GM19351 (cell line): ENCODE results near the gene C2CD4D.
"Not testable (repeated sequence)": the region's sequence is repeated elsewhere in the genome, so short reads cannot be mapped to it uniquely, and the experiment has no call there.

ENCODE experiments used
- ATAC-seq: cut with Tn5 transposase; IDR thresholded peaks from one replicate; pipeline ENCODE4 v1.9.1; 2021; ENCODE audit warnings: mild to moderate bottlenecking, moderate library complexity; ENCODE audit not compliant: unreplicated experiment

The C2CD4D gene

GRCh38 chr1:151839457-151840403, at the start of gene C2CD4D:
Gene C2CD4D, minus strand, starts transcription at chr1:151839820. Its CDS starts 831 bp downstream, at chr1:151838989.
- no peak for ATAC-seq

GRCh38 chr1:151888972-151889570, 49.5 kb upstream of the C2CD4D start:
- ATAC-seq, result no peak

- ATAC-seq, result no peak
These were observed 47.4 kb upstream of the C2CD4D start for GRCh38 chr1:151887028-151887427.

- no peak for ATAC-seq
These were observed 45.9 kb upstream of the C2CD4D start for GRCh38 chr1:151885479-151885878.

- not testable (repeated sequence) for ATAC-seq
These were observed 45.3 kb upstream of the C2CD4D start for GRCh38 chr1:151884879-151885278.

GRCh38 chr1:151884445-151884844, 44.8 kb upstream of the C2CD4D start:
- ATAC-seq, result not testable (repeated sequence)

- ATAC-seq, result not testable (repeated sequence)
These were observed 44.3 kb upstream of the C2CD4D start for GRCh38 chr1:151883898-151884297.

GRCh38 chr1:151882918-151883317, 43.3 kb upstream of the C2CD4D start:
- ATAC-seq, result not testable (repeated sequence)

GRCh38 chr1:151882466-151882865, 42.8 kb upstream of the C2CD4D start:
- no peak for ATAC-seq

- ATAC-seq, result no peak
These were observed 41.9 kb upstream of the C2CD4D start for GRCh38 chr1:151881479-151881878.

GRCh38 chr1:151875419-151876097, 35.9 kb upstream of the C2CD4D start:
- no peak for ATAC-seq

- ATAC-seq, result not testable (repeated sequence)
These were observed 33.2 kb upstream of the C2CD4D start for GRCh38 chr1:151872776-151873175.

- no peak for ATAC-seq
These were observed 31.8 kb upstream of the C2CD4D start for GRCh38 chr1:151871284-151872030.

- no peak for ATAC-seq
These were observed 28.9 kb upstream of the C2CD4D start for GRCh38 chr1:151868486-151868885.

GRCh38 chr1:151867765-151868411, 28.3 kb upstream of the C2CD4D start:
- ATAC-seq, result no peak

GRCh38 chr1:151867321-151867720, 27.7 kb upstream of the C2CD4D start:
- no peak for ATAC-seq

- ATAC-seq, result no peak
These were observed 24.8 kb upstream of the C2CD4D start for GRCh38 chr1:151864411-151864810.

GRCh38 chr1:151862604-151863003, 23.0 kb upstream of the C2CD4D start:
- no peak for ATAC-seq

- ATAC-seq, result no peak
These were observed 21.0 kb upstream of the C2CD4D start for GRCh38 chr1:151860504-151861187.

- ATAC-seq, result no peak
These were observed 20.3 kb upstream of the C2CD4D start for GRCh38 chr1:151859891-151860293.
